SK-N-SH (cell line): ENCODE results near the gene DCUN1D2.

ENCODE experiments used
- EP300 ChIP-seq, 2 experiments: IDR thresholded peaks; 2 replicates each; pipeline versions ENCODE4 v1.4.0 to v1.6.1; 2012; ENCODE audit warnings: borderline replicate concordance in 1 of 2, low read depth in 1 of 2, low read length in 1 of 2
- GABPA ChIP-seq: IDR thresholded peaks from 2 replicates; pipeline ENCODE4 v1.4.0; 2012; ENCODE audit warnings: low read depth, mild to moderate bottlenecking
- POLR2AphosphoS5 ChIP-seq: IDR thresholded peaks from 2 replicates; pipeline ENCODE4 v1.6.1; 2012; ENCODE audit warnings: low read depth, low read length
- RXRA ChIP-seq: IDR thresholded peaks from 2 replicates; pipeline ENCODE4 v1.4.0; 2012; ENCODE audit warnings: low read depth, mild to moderate bottlenecking, borderline replicate concordance
- TAF1 ChIP-seq: IDR thresholded peaks from 2 replicates; pipeline ENCODE4 v1.6.1; 2012; ENCODE audit warnings: low read depth, mild to moderate bottlenecking, low read length, moderate library complexity, borderline replicate concordance
- TF ChIP-seq, protein P1 (sequence below): fragments of 200-600 bp; sonication (generic); IDR thresholded peaks from 2 replicates; pipeline ENCODE4 v1.6.1; 2017; ENCODE audit warnings: antibody characterized with exemption, mild to moderate bottlenecking, moderate library complexity
- TF ChIP-seq, protein P2 (sequence below): IDR thresholded peaks from 2 replicates; pipeline ENCODE4 v1.6.1; 2012; ENCODE audit warnings: mild to moderate bottlenecking, low read depth, low read length, moderate library complexity
- TF ChIP-seq, protein P3 (sequence below): IDR thresholded peaks from 2 replicates; pipeline ENCODE4 v1.4.0; 2012; ENCODE audit warnings: low read depth

DNA sequence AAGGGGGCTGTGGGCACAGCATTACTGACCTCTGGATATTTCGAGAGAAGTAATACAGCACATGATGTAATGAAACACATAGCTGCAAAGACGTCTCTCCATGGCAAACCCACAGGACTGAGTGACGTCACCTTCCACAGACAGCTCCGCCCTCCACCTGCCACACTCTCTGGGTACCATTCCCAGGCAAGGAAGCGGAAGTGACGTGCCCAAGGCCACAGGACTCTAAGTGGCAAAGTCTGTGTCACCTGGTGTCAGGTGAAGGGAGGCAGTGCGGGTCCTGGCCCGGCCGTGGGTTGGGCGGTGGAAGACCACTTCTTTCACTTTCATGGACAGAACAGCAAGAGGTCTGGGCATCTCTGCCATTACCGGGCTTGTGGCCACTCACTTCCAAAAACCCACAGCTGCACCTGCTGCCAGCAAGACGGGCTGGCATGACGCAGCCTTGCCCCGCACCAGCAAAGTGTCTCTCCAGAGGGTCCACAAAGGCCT is 30.4 kb downstream of the DCUN1D2 start:
- TF ChIP-seq, protein P1, sequence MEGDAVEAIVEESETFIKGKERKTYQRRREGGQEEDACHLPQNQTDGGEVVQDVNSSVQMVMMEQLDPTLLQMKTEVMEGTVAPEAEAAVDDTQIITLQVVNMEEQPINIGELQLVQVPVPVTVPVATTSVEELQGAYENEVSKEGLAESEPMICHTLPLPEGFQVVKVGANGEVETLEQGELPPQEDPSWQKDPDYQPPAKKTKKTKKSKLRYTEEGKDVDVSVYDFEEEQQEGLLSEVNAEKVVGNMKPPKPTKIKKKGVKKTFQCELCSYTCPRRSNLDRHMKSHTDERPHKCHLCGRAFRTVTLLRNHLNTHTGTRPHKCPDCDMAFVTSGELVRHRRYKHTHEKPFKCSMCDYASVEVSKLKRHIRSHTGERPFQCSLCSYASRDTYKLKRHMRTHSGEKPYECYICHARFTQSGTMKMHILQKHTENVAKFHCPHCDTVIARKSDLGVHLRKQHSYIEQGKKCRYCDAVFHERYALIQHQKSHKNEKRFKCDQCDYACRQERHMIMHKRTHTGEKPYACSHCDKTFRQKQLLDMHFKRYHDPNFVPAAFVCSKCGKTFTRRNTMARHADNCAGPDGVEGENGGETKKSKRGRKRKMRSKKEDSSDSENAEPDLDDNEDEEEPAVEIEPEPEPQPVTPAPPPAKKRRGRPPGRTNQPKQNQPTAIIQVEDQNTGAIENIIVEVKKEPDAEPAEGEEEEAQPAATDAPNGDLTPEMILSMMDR, result no peak
- no peak for TF ChIP-seq GABPA
- no peak for TF ChIP-seq POLR2AphosphoS5
- TF ChIP-seq, protein P2, sequence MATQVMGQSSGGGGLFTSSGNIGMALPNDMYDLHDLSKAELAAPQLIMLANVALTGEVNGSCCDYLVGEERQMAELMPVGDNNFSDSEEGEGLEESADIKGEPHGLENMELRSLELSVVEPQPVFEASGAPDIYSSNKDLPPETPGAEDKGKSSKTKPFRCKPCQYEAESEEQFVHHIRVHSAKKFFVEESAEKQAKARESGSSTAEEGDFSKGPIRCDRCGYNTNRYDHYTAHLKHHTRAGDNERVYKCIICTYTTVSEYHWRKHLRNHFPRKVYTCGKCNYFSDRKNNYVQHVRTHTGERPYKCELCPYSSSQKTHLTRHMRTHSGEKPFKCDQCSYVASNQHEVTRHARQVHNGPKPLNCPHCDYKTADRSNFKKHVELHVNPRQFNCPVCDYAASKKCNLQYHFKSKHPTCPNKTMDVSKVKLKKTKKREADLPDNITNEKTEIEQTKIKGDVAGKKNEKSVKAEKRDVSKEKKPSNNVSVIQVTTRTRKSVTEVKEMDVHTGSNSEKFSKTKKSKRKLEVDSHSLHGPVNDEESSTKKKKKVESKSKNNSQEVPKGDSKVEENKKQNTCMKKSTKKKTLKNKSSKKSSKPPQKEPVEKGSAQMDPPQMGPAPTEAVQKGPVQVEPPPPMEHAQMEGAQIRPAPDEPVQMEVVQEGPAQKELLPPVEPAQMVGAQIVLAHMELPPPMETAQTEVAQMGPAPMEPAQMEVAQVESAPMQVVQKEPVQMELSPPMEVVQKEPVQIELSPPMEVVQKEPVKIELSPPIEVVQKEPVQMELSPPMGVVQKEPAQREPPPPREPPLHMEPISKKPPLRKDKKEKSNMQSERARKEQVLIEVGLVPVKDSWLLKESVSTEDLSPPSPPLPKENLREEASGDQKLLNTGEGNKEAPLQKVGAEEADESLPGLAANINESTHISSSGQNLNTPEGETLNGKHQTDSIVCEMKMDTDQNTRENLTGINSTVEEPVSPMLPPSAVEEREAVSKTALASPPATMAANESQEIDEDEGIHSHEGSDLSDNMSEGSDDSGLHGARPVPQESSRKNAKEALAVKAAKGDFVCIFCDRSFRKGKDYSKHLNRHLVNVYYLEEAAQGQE, result no peak
- TF ChIP-seq TAF1, result no peak
- no peak for TF ChIP-seq EP300 (IDR thresholded peaks at IDR 0.05; ENCODE audit: borderline replicate concordance in 1 of 2, low read depth in 1 of 2, low read length in 1 of 2)
- no peak for TF ChIP-seq RXRA
- TF ChIP-seq, protein P3, sequence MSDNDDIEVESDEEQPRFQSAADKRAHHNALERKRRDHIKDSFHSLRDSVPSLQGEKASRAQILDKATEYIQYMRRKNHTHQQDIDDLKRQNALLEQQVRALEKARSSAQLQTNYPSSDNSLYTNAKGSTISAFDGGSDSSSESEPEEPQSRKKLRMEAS, result no peak
